Hepatocyte (in vitro differentiated cells): ENCODE results near the gene ACO1. TPM values are rescaled to one million over a fixed set of nuclear protein-coding genes. Genes with fewer than 3 reads are reported as not detected.

Experiments
- DNase-seq: peaks from one replicate; pipeline ENCODE4 v3.0.0-alpha.2; 2016; ENCODE audit warnings: low spot score
- H2AFZ ChIP-seq: fragments of 200-600 bp; sonication (generic); 2 replicates; pipeline ENCODE4 v1.6.0; 2016; ENCODE audit warnings: antibody characterized with exemption, mild to moderate bottlenecking
- H3K27ac ChIP-seq: fragments of 200-600 bp; sonication (generic); 2 replicates; pipeline ENCODE4 v1.5.1; 2016; ENCODE audit warnings: mild to moderate bottlenecking
- H3K27me3 ChIP-seq: fragments of 200-600 bp; sonication (generic); 2 replicates; pipeline ENCODE4 v1.6.1; 2016
- H3K36me3 ChIP-seq: fragments of 200-600 bp; sonication (generic); replicated peaks from 2 replicates; pipeline ENCODE4 v1.5.1; 2016; ENCODE audit warnings: low read depth; ENCODE audit not compliant: insufficient read depth
- H3K4me1 ChIP-seq: fragments of 200-600 bp; sonication (generic); 2 replicates; pipeline ENCODE4 v1.5.1; 2016; ENCODE audit warnings: mild to moderate bottlenecking, moderate library complexity; ENCODE audit not compliant: insufficient read depth
- H3K4me2 ChIP-seq: fragments of 200-600 bp; sonication (generic); 2 replicates; pipeline ENCODE4 v1.6.0; 2016
- H3K4me3 ChIP-seq: fragments of 200-600 bp; sonication (generic); 2 replicates; pipeline ENCODE4 v1.5.1; 2016; ENCODE audit warnings: mild to moderate bottlenecking
- H3K79me2 ChIP-seq: fragments of 200-600 bp; sonication (generic); 2 replicates; pipeline ENCODE4 v1.6.0; 2017; ENCODE audit warnings: mild to moderate bottlenecking
- H3K9me2 ChIP-seq: fragments of 200-600 bp; sonication (generic); replicated peaks from 2 replicates; pipeline ENCODE4 v1.6.0; 2017; ENCODE audit warnings: mild to moderate bottlenecking; ENCODE audit not compliant: insufficient read depth
- H3K9me3 ChIP-seq: fragments of 200-600 bp; sonication (generic); 2 replicates; pipeline ENCODE4 v1.5.1; 2016; ENCODE audit warnings: low read depth, mild to moderate bottlenecking
- H4K20me1 ChIP-seq: fragments of 200-600 bp; sonication (generic); 2 replicates; pipeline ENCODE4 v1.6.0; 2016; ENCODE audit warnings: mild to moderate bottlenecking; ENCODE audit not compliant: insufficient read depth, poor library complexity, severe bottlenecking
- CTCF ChIP-seq: fragments of 200-600 bp; sonication (generic); IDR thresholded peaks from 2 replicates; pipeline ENCODE4 v1.5.1; 2016; ENCODE audit warnings: antibody characterized with exemption, mild to moderate bottlenecking; ENCODE audit not compliant: poor library complexity
- EZH2 ChIP-seq: fragments of 200-600 bp; sonication (generic); IDR thresholded peaks from 2 replicates; pipeline ENCODE4 v1.6.1; 2016; ENCODE audit warnings: antibody characterized with exemption, mild to moderate bottlenecking, borderline replicate concordance
- EZH2phosphoT487 ChIP-seq: fragments of 200-600 bp; sonication (generic); IDR thresholded peaks from one replicate; pipeline ENCODE4 v1.6.1; 2018; ENCODE audit warnings: antibody characterized with exemption, mild to moderate bottlenecking, low read depth, moderate library complexity; ENCODE audit not compliant: unreplicated experiment, severe bottlenecking
- WGBS: methylation state at CpG from one replicate; pipeline ENCODE4 v1.1.6; 2016; ENCODE audit warnings: low lambda C conversion rate; ENCODE audit errors: missing lambda C conversion rate; 5-methylcytosine and 5-hydroxymethylcytosine counted together
- polyA plus RNA-seq: library from polyadenylated mRNA; unstranded; fragments of >200 nt; fragmentation: Nextera tagmentation; extraction: Ambion mirVana; gene quantifications from 2 replicates; pipeline ENCODE4 v1.2.1, GENCODE V29; 2016
- total RNA-seq: library from RNA; depleted of rRNA; stranded (reverse); fragments of >200 nt; gene quantifications from 2 replicates; pipeline ENCODE4 v1.2.3, GENCODE V29; 2014

Gene ACO1
- total and polyA plus RNA-seq, 2 experiments from 2014 or later = 46.1 to 65.7 TPM

- Histone ChIP-seq H3K36me3 (no peaks in the 10 kb centered on the region), H3K4me2 (no peak overlapping the region), H3K9me3 (no peaks in the 10 kb centered on the region), H2AFZ (no peak overlapping the region), H3K4me3 (no peak overlapping the region), H3K79me2 (no peaks in the 10 kb centered on the region), H3K27ac (no peak overlapping the region), H3K27me3 (no peaks in the 10 kb centered on the region), H3K9me2 (no peaks in the 10 kb centered on the region), H4K20me1 (no peaks in the 10 kb centered on the region), H3K4me1 (no peaks in the 10 kb centered on the region)
- DNase-seq = no peak
- no peak for TF ChIP-seq CTCF
- WGBS = 94% methylated on average over 1 of the region's 1 CpG
Observed at GRCh38 chr9:32468740-32469139, 84.3 kb downstream of the ACO1 start.

DNA sequence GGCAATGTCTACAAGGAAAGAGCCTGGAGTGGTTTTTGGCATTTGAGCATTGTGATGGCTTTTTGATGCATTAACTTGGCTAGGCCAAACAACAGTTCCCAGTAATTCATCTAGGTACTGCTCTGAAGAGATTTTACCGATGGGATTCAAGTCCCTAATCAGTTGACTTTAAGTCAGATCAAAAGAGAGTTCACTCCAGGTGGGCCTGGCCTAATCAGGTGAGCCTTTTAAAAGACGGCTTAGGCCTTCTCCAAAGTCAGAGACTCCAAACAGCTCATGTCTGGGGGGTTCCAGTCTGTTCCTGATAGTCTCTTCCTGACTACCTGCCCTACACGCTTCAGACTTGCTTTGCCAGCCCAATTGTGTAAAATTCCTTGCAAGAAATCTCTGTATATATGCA, 87.9 kb downstream of the ACO1 start:
- Histone ChIP-seq H2AFZ (no peak overlapping the region), H4K20me1 (no peaks in the 10 kb centered on the region), H3K36me3 (no peaks in the 10 kb centered on the region), H3K27ac (no peak overlapping the region), H3K4me1 (no peaks in the 10 kb centered on the region), H3K79me2 (no peaks in the 10 kb centered on the region), H3K27me3 (no peaks in the 10 kb centered on the region), H3K4me3 (no peak overlapping the region), H3K9me3 (no peaks in the 10 kb centered on the region), H3K9me2 (no peaks in the 10 kb centered on the region), H3K4me2 (no peak overlapping the region)
- 97% methylated on average over 3 of the region's 3 CpGs for WGBS
- DNase-seq = no peak
- no peak for TF ChIP-seq EZH2phosphoT487
- TF ChIP-seq EZH2 = no peak
- TF ChIP-seq CTCF = no peak

DNA sequence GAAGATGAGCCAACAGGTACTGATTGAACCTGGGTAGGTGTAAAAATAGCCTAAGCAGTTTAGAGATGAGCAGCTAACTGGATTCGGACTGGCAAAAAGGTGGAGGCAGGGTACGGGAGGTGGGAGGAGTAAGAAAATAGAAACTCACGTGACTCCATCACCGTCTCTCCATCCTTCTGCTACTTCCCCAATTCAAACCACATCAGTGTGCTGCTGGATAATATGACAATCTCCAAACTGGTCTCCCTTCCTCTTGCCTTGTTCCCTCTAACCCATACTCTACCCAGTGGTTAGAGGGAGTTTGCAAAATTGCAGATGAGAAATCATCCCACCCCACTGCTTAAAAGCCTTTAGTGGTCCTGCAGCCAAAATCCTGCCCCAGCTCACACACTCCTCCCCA, 98.9 kb downstream of the ACO1 start:
- TF ChIP-seq EZH2phosphoT487 = no peak
- TF ChIP-seq EZH2 = no peak
- no peak for TF ChIP-seq CTCF
- WGBS = 92% methylated on average over 4 of the region's 4 CpGs
- no peak for DNase-seq
- Histone ChIP-seq H3K4me3 (no peak overlapping the region), H3K79me2 (no peaks in the 10 kb centered on the region), H3K36me3 (no peaks in the 10 kb centered on the region), H3K4me1 (no peaks in the 10 kb centered on the region), H3K9me2 (no peaks in the 10 kb centered on the region), H4K20me1 (no peaks in the 10 kb centered on the region), H3K4me2 (no peak overlapping the region), H3K27me3 (no peaks in the 10 kb centered on the region), H2AFZ (no peak overlapping the region), H3K9me3 (no peaks in the 10 kb centered on the region), H3K27ac (no peak overlapping the region)

GRCh38 chr9:32486839-32487562, 102.6 kb downstream of the ACO1 start:
- H3K27ac ChIP-seq = no peak overlapping the region
- H3K36me3 ChIP-seq = no peaks in the 10 kb centered on the region
- no peak for DNase-seq
- H3K4me2 ChIP-seq = no peak overlapping the region
- H3K9me2 ChIP-seq = no peaks in the 10 kb centered on the region
- no peaks in the 10 kb centered on the region for H3K79me2 ChIP-seq
- TF ChIP-seq EZH2 (no peak), EZH2phosphoT487 (no peak), CTCF (no peak)
- H3K27me3 ChIP-seq = no peaks in the 10 kb centered on the region
- no peaks in the 10 kb centered on the region for H3K4me1 ChIP-seq
- H2AFZ ChIP-seq = no peak overlapping the region
- no peaks in the 10 kb centered on the region for H3K9me3 ChIP-seq
- WGBS = 74% methylated on average over 2 of the region's 2 CpGs
- H3K4me3 ChIP-seq = no peak overlapping the region
- H4K20me1 ChIP-seq = no peaks in the 10 kb centered on the region
